Heart left ventricle (tissue), 13 donors: ENCODE measurements around the gene CEP350.
A peak's percentile ranks its signal among the peaks of the same experiment; 100 is the strongest.

Experiments
- CTCF ChIP-seq, 12 donors: fragments of 200-600 bp; sonication (generic) in 4 of 12; IDR thresholded peaks; one replicate each; pipeline versions ENCODE4 v1.5.0 to v1.8.0; 2018 to 2022; ENCODE audit warnings: antibody characterized with exemption in 12 of 12, mild to moderate bottlenecking in 5 of 12
- POLR2A ChIP-seq, 2 donors: fragments of 450-650 bp; IDR thresholded peaks; one replicate each; pipeline ENCODE4 v1.6.1; 2017; ENCODE audit warnings: antibody characterized with exemption in 2 of 2, mild to moderate bottlenecking in 2 of 2, moderate library complexity in 2 of 2
- donor health status: ischemic (EF 13 %, LVEDD 7.1; RV severe dilation, severe dysfunction).
- donor health status: DM: no; HTN: yes; CAD: no.
- donor health status: DM: no; HTN: no; CAD: no.
- donor health status: ischemic (EF 25% LVEDD 6.9; RV normal size, moderate dysfunction).
- donor health status: ischemic (EF 25% LVEDD 5.7; RV mildly dilated, moderate dysfunction).
- donor health status: ischemic (EF 35%, LVEDD 5.7; RV mildly dilated, moderate dysfunction).
- donor health status: nonischemic (EF 11% LVEDD 7.7; RV severe dilation, severe dysfunction).
- donor health status: DM: yes; HTN: yes; CAD: no.
- donor health status: PGD.
- donor health status: ischemic (EF 29% LVEDD 5.4; RV normal size, mild dysfunction).
- donor health status: nonischemic (EF 23%, LVEDD 6.1; RV moderate dilation, normal function).

GRCh38 chr1:180028864-180029263 is 74.3 kb downstream of the CEP350 start:
- no peak for TF ChIP-seq POLR2A (IDR thresholded peaks at IDR 0.05)
- peak in 6 of 12 donors; percentile 9 to 24 (median 18) for TF ChIP-seq CTCF (IDR thresholded peaks at IDR 0.05)
